ENCODE results near the gene TMEM30A.

TMEM30A gene

GRCh38 chr6:75291331-75291730 lies 6.7 kb upstream of the TMEM30A start:
- no peak for DNase-seq

DNA sequence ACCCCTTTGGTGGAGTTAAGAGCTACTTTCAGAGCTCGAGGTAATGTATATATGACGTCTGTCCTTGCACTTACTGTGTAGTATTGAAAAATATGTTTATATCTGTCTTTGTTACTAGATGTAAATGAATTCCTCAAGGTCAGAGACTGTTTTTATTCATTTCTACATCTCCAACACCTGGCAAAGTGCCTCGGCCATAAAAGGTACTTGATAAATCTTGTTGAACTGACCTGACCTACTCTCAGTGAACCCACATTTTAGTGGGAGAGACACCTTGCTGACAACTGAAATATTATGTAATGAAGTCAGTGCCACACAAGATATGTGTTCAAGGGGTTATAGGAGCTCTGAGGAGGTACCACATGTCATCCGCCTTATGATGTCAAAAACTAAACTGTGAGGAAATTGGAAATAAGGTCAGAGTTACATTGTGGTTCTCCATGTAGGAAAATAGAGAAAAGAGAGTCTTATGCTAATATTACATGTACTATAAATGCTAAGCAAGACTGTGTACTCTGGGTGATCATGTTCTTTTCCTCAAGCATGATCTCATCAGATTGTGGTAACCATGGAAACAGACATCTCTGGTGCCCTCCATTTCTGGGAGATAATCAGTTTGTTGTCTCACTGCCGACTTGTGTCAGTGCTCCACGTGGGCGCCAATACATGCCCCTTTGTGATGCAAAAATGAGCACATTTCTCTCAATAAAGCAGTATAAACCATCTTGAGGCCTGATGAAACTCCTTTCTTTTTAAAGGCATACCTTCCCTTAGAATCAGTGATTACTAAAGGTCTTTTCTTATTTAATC lies 5.7 kb upstream of the TMEM30A start:
- no peak for DNase-seq

DNA sequence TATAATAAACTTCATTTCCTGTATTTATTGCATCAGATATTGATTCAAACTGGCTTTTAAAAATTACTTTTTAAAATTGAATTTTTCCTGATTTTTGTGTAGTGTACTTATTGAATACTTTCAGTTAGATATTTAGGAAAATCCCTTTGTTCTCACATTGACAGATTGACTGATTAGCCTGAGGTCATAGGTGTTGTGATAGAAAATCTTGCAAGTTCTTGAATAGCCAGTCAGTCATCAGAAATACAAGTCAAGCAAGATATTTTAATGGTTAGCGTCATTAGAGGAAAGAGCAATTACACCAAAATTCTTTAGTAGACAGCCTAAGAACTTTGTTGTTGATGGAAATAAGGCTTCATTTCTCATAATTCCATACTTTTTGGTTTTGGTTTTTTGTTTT lies 3.4 kb upstream of the TMEM30A start:
- DNase-seq: no peak

DNA sequence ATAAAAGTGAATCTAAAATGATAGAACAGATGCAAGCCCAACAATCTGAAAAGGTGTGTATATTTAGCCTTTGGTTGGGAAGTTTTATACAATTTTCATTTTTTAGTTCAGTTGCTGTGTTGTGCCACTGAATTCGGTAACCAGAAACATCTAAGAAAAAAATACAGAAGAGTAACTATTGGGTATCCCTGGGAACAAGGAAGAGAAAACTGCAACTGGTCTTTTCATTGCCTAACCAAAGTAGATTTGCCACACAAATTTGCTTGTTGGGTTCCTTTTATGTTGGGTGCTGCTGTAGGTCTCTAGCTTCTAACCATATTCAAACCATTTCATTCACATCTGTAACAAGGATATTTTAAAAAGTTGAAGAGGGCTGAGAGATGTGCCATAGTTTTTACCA lies 2.8 kb upstream of the TMEM30A start:
- no peak for DNase-seq

DNA sequence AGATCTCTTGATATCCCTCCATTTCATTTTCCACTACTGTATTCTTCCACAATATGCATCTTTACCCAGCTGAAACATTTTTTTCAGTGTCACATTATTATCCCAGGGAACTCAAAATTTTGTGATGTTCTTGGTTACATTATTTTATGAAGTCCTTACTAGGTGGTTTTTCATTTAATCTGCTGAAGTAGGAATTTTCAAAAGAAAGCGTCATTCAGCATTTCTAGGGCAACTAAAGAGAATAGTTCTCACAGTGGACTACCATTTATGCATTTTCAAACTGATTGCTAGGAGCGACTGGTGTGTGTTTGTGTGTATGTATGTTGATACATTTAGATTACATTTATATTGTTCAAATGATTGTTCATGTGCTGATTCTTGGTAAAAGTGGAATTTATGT lies 2.4 kb upstream of the TMEM30A start:
- no peak for DNase-seq

- no peak for DNase-seq
These were observed 669 bp upstream of the TMEM30A start for GRCh38 chr6:75285283-75285639.

DNA sequence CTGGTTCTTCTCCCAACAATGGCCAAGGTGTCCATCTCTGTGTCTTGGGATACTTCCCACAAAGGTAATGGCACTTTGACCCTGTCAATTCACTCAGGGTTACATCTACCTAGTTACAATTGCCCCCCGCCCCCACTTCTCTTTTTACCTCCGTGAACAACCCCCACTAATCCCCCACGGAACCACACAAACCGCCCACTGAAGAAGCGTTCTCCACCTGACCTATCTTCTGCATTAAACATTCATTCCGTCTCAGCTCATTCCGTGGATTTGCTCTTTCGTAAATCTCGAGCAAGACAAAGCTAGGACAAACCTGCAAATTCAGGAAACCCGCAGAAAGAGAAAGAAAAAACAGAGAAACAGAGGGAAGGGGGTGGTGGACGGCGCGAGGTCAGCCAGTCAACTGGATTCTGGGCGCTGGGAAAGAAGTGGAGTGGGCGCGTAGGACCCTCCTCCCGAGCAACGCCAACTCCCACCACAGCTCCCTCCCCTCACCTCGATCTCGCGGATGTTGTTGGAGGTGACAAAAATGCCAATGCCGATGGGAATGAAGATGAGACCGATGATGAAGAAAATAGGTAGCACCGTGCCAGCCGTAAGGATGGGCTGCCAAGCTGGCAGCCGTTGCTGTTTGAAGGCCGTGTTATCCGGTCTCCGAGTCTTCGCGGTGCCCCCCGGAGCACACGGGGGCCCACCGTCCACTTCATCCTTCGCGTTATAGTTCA lies 523 bp downstream of the TMEM30A start:
- DNase-seq: no peak

DNA sequence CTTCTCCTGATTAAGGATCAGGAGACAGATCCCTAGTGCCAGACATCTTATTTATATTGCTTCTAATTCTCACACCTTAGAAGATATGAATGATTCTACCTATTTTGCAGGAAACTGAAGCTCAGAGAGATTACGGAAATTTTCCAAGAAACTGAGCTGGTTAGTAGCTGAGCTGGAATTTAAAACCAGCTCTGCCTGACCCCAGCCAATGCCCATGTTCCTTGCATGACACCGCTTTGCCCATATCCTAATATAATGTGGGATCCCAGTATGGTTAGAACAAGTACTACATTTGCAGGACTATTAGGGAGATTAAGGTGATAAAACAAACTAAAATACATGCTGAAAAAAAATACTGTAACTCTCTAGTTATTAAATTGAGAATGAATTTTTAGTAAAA lies 1.9 kb downstream of the TMEM30A start:
- no peak for DNase-seq

GRCh38 chr6:75281653-75282052 lies 2.9 kb downstream of the TMEM30A start:
- no peak for DNase-seq

DNA sequence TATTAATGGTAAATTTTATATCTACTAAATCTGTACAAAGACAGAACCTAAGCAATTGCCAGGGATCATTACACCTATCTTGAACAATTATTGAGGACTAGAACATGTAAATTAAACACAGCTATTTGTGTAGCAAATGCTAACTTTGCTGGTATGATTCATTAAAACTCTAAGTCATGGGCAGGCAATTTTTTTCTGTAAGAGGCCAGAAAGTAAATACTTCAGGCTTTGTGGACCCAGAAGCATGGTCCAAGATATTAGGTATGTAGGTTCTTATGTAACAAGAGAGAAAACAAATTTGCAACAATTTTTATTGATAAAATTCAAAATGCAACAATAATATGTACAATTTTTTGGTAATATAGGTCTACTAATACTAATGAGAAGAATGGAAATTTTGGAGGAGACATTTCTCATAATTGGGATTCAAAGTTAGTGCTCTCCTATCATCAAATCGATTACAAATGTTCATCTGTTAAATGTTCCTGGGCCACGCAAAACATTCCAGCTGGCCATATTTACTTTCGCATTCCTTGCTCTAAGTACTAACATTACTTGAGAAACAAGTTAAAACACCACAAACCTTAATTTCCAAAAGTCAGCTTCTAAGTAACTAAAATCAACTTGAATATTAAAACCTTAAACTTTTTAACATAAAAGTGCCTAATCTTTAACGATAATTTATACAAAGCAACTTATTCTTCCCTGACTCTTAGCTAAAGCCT lies 4.3 kb downstream of the TMEM30A start:
- no peak for DNase-seq

DNA sequence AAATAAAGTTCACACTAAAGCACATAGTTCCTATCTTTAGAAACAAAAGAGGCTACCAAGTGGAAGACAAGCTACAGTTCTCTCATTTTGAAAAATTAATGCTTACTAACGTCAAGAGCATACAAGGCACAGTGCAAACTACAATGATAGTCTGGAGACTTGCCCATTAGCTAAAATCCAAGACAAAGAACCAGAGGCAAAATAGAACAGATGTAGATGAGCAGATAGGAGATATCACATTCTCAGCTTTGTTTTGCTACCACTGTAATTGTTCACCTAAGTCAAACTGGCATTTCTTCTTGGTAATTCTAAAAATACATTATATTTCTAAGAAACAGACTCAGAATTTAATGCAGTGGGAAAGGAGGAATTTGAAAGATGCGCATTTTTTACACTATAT lies 5.2 kb downstream of the TMEM30A start:
- no peak for DNase-seq

DNA sequence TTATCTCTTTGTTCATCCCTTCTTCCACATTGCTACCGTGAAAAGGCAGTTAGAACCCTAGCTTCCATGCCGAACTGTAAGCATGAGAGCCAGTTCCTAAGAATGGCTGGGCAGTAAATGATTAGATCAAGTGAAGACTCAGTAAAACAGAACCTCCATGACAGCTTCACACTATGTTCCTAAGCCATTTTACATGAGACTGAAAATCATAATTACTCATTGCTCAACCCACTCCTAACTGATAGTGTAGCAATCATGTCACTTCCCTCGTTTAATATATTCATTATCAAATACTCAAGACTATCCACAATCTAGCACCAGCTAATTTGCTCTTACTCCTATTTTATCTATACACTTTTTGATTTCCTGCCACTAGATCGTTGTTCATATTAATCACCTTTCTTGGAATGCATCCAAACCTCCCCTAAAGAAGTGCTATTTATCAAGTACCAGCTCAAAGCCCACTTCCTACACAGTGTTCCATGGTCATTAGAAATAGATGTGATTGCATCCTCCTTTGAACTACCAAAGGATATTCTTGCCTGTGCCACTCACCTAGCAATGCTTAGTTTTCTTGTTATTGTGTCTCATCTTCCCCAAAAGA lies 6.0 kb downstream of the TMEM30A start:
- DNase-seq: no peak

DNA sequence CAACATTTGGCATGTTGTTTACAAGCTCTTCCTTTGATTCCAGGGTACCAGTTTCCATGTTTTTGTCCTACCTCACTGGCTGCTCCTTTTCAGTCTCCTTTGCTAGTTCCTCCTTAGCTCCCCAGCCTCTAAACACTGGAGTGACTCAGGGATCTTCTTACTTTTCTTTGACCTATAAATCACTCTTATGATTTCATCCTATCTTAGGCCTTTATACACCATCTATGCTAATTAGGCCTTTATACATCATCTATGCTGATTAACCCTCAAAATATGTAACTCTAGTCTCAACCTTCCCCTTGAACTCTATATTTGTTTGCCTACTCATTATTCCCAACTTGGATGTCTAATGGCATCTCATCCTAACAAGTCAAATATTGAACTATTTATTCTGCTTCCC lies 9.5 kb downstream of the TMEM30A start:
- DNase-seq: no peak

GRCh38 chr6:75273009-75273408 lies 11.6 kb downstream of the TMEM30A start:
- DNase-seq: no peak

DNA sequence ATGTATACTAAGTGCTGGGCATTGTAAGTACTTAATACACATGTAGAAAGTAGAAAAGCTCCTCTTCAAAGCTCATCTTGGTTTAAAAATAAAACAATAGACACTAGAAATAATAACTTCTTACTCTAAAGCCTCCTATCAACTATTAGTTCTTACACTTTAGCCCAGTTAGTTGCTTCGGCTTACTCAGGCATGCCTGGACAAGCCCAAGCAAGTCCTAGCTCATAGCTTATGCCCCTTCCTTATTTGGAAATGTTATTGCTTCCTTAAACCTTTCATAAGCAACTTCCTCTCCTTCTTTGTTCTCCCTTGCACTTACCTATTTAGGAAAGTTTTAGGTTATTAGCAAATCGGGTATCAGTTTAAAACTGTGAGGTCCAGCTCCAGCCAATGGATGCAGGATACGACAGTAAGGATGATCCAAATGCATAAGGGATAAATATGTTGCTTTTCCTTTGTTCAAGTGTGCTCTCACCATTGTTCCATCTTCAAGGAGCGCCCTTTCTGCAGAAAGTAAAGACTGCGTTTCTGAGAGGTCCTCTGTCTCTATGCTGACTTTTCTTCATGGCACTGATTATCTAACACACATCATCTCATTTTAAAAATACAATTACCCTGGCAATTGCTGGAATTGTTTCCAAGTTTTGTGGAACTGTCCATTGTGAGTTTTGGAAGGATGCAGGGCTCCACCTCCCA lies 12.3 kb downstream of the TMEM30A start:
- no peak for DNase-seq

GRCh38 chr6:75268988-75269354 lies 15.6 kb downstream of the TMEM30A start:
- no peak for DNase-seq

DNA sequence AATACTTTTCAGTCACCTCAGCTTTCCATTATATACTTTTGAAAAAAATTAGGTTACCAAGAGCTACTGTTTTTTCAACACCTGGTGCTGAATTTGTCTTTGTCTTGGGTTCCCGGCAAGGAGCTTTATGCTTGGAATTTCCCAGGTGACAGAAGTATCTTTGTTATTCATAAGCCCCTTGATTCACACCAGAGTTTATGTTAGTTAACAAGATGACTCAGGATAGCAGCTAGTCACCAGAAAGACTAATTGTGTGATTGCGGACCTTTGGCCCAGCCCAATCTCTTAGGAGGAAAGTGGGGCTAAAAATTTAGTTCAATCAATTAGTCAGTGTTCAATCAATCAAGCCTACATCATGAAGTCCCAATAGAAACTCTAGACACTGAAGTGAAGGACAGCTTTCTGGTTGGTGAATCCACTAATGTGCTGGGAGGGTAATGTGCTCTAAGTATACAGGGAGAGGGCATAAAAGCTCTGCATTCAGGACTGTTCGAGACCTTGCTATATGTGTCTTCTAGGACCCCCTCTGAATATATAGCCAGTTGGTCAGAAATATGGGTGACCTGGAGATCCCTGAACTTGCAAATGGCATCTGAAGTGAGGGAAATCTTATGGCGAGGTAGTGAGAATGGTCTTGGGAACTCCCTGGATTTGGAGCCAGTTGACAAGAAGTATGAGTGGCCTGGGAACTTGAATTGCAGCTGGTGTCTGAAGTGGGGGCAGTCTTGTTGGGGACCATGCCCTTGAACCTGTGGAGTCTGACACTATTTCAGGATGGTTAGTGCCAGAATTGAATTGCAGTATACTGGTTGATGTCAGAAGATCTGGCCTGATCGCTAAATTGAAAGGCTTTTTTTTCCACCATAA lies 16.2 kb downstream of the TMEM30A start:
- DNase-seq: no peak

DNA sequence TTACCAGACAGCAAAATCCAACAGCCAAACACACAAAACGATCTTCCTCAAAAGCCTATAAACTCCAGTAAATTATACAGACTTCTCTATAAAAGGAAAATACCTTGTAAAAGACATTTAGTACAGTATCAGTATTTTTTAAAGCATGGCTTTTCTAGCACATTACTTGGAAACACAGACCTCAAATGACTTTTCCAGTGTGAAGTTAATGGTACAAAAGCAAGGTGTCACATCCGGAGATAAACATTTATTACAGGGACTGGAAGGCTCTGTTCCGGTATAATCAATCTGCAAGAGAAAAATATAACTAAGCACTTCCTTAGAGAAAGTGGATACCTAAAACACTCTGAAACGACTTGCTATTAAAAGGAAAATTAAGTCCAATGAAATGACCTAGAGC lies 17.1 kb downstream of the TMEM30A start:
- no peak for DNase-seq

- DNase-seq: peak; percentile 8
These were observed 17.8 kb downstream of the TMEM30A start for GRCh38 chr6:75266716-75267291.

- no peak for DNase-seq
These were observed 21.2 kb downstream of the TMEM30A start for GRCh38 chr6:75263401-75263750.

DNA sequence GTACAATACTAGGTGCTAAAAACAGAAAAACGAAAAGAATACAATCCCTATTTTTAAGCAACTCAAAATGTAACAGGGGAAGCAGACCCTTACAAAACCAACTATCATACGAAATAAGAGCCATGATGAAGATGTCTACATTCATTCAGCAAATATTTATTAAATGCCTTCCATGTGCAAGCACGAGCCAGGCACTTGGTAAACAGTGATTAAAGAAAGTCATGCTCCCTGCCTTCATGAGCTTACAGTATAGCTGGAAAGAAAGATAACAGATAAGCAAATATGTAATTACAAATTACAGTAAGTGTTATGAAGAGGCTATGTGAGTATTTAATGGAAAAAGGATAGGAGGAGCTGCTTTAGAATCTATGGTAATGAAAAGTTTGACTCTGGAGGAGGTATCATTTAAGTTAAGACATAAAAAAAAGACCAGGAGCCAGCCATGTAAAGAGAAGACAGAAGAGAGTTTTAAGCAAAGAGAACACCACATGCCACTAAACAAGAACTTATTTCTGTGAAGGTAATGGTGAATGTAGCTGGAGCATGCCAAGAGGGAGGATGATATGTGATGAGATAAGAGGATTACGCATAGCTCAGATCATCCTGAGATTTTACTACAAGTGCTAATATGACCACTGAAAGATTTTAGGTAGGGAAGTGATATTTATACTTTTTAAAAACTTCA lies 21.7 kb downstream of the TMEM30A start:
- no peak for DNase-seq
